HFF-Myc (cell line): ENCODE data around the gene PCNP.

ENCODE experiments used
- DNase-seq: peaks from one replicate; pipeline ENCODE4 v3.0.0-alpha.2; 2011; ENCODE audit warnings: low read depth; ENCODE audit errors: extremely low read depth
- H3K4me3 ChIP-seq: replicated peaks from 2 replicates; pipeline ENCODE4 v1.5.1; 2011; ENCODE audit warnings: low read depth, mild to moderate bottlenecking, control low read depth, low read length
- TF ChIP-seq, protein P1 (sequence below): IDR thresholded peaks from 2 replicates; pipeline ENCODE4 v1.5.1; 2012; ENCODE audit warnings: mild to moderate bottlenecking, low read depth, low read length, control low read depth; ENCODE audit errors: missing control alignments

PCNP gene

DNA sequence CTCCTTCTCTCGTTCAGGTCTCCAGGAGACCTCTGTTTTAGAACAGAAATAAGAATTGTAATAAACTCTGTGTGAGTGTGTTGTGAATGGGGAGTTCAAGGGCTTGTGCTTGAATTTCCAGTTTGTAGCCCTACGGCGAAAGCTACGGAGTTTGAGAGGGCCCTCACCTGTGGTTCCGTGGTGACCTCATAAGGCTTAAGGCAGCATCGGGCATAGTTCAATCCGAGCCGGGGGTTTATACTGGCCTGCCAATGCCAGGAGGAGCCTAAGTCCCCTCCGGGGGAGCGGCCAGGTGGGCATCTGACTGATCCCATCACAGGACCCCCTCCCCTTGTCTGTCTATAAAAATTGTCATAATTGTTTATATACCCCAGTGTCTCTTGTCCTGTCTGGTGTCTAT is 59.2 kb downstream of the PCNP start:
- H3K4me3 ChIP-seq = no peak overlapping the region
- DNase-seq = no peak
- TF ChIP-seq, protein P1, sequence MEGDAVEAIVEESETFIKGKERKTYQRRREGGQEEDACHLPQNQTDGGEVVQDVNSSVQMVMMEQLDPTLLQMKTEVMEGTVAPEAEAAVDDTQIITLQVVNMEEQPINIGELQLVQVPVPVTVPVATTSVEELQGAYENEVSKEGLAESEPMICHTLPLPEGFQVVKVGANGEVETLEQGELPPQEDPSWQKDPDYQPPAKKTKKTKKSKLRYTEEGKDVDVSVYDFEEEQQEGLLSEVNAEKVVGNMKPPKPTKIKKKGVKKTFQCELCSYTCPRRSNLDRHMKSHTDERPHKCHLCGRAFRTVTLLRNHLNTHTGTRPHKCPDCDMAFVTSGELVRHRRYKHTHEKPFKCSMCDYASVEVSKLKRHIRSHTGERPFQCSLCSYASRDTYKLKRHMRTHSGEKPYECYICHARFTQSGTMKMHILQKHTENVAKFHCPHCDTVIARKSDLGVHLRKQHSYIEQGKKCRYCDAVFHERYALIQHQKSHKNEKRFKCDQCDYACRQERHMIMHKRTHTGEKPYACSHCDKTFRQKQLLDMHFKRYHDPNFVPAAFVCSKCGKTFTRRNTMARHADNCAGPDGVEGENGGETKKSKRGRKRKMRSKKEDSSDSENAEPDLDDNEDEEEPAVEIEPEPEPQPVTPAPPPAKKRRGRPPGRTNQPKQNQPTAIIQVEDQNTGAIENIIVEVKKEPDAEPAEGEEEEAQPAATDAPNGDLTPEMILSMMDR = no peak

- TF ChIP-seq, protein P1 = no peak
- no peak for DNase-seq
- H3K4me3 ChIP-seq = no peak overlapping the region
These were observed 60.7 kb downstream of the PCNP start for GRCh38 chr3:101634591-101635196.

DNA sequence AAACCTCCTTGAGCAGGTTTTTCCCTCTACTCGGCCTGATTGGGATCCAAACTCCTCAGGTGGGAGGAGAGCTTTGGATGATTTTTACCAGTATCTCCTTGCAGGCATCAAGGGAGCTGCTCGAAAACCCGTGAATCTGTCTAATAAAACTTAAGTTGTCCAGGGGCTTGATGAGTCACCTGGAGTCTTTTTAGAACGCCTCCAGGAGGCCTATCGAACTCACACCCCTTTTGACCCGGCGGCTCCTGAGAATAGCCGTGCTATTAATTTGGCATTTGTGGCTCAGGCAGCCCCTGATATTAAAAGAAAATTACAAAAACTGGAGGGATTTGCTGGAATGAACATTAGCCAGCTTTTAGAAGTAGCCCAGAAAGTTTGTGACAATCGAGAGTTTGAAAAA is 61.4 kb downstream of the PCNP start:
- DNase-seq = no peak
- H3K4me3 ChIP-seq = no peak overlapping the region
- TF ChIP-seq, protein P1 = no peak

- peak; percentile 10 for DNase-seq
- TF ChIP-seq, protein P1 = peak; percentile 81
- H3K4me3 ChIP-seq = no peak overlapping the region
These were observed 62.2 kb downstream of the PCNP start for GRCh38 chr3:101635954-101636798.

- DNase-seq = no peak
- H3K4me3 ChIP-seq = no peak overlapping the region
- TF ChIP-seq, protein P1 = no peak
These were observed 63.5 kb downstream of the PCNP start for GRCh38 chr3:101637451-101637850.

- TF ChIP-seq, protein P1 = no peak
- no peak for DNase-seq
- H3K4me3 ChIP-seq = no peak overlapping the region
These were observed 64.3 kb downstream of the PCNP start for GRCh38 chr3:101638261-101638745.
